ENCODE data around the gene USP48. TPM values are rescaled to one million over a fixed set of nuclear protein-coding genes. Genes with fewer than 3 reads are reported as not detected.

Gene USP48
- total RNA-seq, 2 donors from 2014 or later = 47.1 to 51.3 TPM

DNA sequence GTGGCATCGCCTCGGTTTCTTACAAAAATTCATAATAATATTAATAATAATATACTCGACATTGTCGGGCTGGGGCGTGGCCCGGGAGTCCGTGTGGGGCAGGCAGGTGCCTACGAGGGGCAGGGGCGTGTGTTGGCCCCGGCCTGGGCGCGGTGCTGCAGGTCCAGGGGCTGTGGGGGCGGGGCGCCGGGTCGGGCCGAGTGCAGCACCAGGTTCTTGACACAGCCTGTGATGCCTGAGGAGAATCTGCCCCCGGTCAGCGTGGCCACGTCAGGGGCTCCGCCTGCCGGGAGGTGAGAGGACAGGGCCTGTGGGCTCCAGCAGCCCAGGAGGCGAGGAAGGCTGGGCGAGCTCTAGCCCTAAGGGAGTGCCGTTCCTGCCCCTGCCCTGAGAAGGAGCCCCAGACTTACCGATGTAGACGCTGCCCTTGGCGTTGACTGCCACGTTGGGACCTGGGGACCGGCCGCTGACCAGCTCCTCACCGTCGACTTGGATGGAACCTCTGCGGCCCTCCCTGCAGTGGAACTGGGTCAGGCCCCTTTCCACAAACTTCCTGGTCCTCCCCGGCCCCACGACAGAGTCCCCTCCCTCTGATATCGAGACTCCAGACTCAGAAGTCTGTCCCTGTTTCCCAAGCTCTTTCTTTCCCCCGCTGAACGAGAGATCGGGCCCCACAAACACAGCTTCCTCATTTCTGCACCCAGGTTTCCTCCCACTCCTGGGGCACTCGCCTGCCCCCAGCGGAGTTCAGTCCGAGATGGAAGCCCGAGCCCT lies 40.4 kb upstream of the USP48 start:
- Histone ChIP-seq H3K36me3 (no peaks in the 10 kb centered on the region), H3K27ac (no peak overlapping the region), H3K9me3 (no peaks in the 10 kb centered on the region), H3K4me1 (no peaks in the 10 kb centered on the region), H3K27me3 (no peaks in the 10 kb centered on the region), H3K4me3 (no peak overlapping the region), H3K9ac (ENCODE audit: low read depth in 2 of 2, low read length in 2 of 2) (no peak overlapping the region)
- intact Hi-C loops (cut with DNase I) = no loop called here
- TF ChIP-seq CTCF (IDR thresholded peaks at IDR 0.05) = no peak
- DNase-seq = no peak

GRCh38 chr1:21822349-21822748 lies 39.4 kb upstream of the USP48 start:
- Histone ChIP-seq H3K27me3 (no peaks in the 10 kb centered on the region), H3K4me1 (no peaks in the 10 kb centered on the region), H3K9me3 (no peaks in the 10 kb centered on the region), H3K36me3 (no peaks in the 10 kb centered on the region), H3K27ac (no peak overlapping the region), H3K9ac (ENCODE audit: low read depth in 2 of 2, low read length in 2 of 2) (no peak overlapping the region), H3K4me3 (no peak overlapping the region)
- intact Hi-C loops (cut with DNase I) = no loop called here
- no peak for DNase-seq
- no peak for TF ChIP-seq CTCF (IDR thresholded peaks at IDR 0.05)

DNA sequence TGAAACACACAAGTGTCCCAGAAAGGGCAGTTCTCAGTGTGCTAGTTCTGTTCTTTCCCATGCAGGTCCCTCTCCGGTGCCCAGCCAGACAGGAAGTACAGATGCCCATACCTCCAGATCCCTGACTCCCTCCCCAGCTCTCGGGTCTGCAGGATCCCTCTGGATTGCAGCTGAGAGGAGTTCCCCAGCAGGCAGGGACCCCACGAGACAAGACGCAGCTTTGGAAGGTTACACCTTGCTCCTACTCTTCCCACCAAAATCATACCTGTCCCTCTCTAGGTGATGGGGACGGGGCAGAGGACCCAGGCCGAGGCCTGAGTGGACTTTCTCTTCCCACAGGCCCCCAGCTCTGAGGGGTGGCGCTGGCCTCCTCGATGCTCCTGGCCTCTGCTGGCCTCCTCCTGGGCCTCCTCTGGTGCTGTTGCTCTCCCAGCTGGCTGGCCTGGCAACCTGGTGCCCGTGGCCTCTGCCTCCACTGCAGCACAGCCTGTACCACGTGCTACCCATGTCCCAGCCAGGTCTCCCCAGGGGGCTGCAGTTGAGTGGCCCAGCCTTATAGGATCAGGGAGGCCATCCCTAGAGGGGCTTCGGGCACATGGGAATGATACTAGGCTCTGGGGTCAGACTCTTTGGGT lies 38.6 kb upstream of the USP48 start:
- no peak for TF ChIP-seq CTCF (IDR thresholded peaks at IDR 0.05)
- Histone ChIP-seq H3K4me3 (no peak overlapping the region), H3K9me3 (no peaks in the 10 kb centered on the region), H3K27ac (no peak overlapping the region), H3K9ac (ENCODE audit: low read depth in 2 of 2, low read length in 2 of 2) (no peak overlapping the region), H3K4me1 (no peaks in the 10 kb centered on the region), H3K36me3 (no peaks in the 10 kb centered on the region), H3K27me3 (no peaks in the 10 kb centered on the region)
- intact Hi-C loops (cut with DNase I) = no loop called here
- DNase-seq = no peak

DNA sequence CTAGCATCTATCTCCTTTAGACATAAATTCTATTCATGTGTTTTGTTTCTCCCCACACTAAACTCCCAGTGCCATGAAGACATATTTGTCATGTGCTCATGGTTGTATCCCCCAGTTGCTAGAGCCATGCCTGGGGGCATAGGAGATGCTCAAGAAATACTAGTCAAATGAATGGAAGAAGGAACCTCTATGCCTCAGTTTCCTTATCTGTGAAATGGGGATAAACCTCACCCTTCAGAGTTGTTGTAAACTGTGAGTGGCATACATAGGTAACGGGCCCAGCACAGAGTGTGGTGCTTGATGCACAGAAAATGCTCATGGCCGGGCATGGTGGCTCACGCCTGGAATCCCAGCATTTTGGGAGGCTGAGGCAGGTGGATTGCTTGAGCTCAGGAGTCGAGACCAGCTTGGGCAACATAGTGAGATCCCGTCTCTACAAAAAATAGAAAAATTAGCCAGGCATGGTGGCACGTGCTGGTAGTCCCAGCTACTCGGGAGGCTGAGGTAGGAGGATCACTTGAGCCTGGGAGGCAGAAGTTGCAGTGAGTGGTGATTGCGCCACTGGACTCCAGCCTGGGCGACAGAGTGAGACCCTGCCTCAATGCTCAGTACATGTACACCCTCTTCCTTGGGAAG lies 37.8 kb upstream of the USP48 start:
- no peak for TF ChIP-seq CTCF (IDR thresholded peaks at IDR 0.05)
- Histone ChIP-seq H3K27ac (no peak overlapping the region), H3K4me1 (no peaks in the 10 kb centered on the region), H3K9ac (ENCODE audit: low read depth in 2 of 2, low read length in 2 of 2) (no peak overlapping the region), H3K36me3 (no peaks in the 10 kb centered on the region), H3K4me3 (no peak overlapping the region), H3K27me3 (no peaks in the 10 kb centered on the region), H3K9me3 (no peaks in the 10 kb centered on the region)
- intact Hi-C loops (cut with DNase I) = no loop called here
- DNase-seq = no peak

DNA sequence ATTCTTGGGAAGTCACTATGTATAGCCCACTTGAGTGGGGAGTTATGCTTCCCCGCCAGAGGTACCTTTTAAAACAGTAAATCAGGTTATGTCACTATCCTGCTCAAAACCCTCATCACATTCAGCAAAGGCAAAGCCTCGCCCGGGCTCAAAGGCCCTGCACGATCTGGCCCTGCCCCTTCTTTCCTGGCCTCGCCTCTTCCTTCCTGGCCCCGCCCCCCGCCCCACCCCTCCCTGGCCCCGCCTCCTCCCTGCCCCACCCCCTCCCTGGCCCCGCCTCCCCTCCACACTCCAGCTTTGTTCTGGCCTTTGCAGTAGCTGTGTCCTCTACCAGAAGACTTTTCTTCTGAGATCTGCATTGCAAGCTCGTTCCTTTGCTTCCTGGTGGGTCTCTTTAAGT lies 35.7 kb upstream of the USP48 start:
- no peaks in the 10 kb centered on the region for H3K36me3 ChIP-seq
- peak; percentile 62 for DNase-seq
- no peaks in the 10 kb centered on the region for H3K4me1 ChIP-seq
- no peak for TF ChIP-seq CTCF (IDR thresholded peaks at IDR 0.05)
- no peaks in the 10 kb centered on the region for H3K27me3 ChIP-seq
- no peak overlapping the region for H3K27ac ChIP-seq
- intact Hi-C loops (cut with DNase I) = loop anchor here (10.0 kb wide), 1 partner anchor 146 kb away; no protein-coding TSS in a partner anchor
- no peaks in the 10 kb centered on the region for H3K9me3 ChIP-seq
- no peak overlapping the region for H3K9ac ChIP-seq (ENCODE audit: low read depth in 2 of 2, low read length in 2 of 2)
- no peak overlapping the region for H3K4me3 ChIP-seq
